Activated naive CD4-positive, alpha-beta T cell treated with anti-CD3 and anti-CD28 coated beads, Interleukin-2, amount 50 U/mL, for 16 hours (primary cell): ENCODE results near the gene DAPK1.

Experiments used
- DNase-seq: peaks from one replicate; pipeline ENCODE4 v3.0.0-alpha.2; 2020

Gene DAPK1

GRCh38 chr9:87673446-87674120 is 175.9 kb downstream of the DAPK1 start:
- no peak for DNase-seq

- DNase-seq, result no peak
Observed at GRCh38 chr9:87674565-87675299, 177.1 kb downstream of the DAPK1 start.

- no peak for DNase-seq
Observed at GRCh38 chr9:87675906-87676515, 178.3 kb downstream of the DAPK1 start.

GRCh38 chr9:87676976-87677775 is 179.5 kb downstream of the DAPK1 start:
- no peak for DNase-seq

- DNase-seq, result no peak
Observed at GRCh38 chr9:87677776-87678587, 180.3 kb downstream of the DAPK1 start.

- DNase-seq, result peak; percentile 26
Observed at GRCh38 chr9:87678650-87679355, 181.1 kb downstream of the DAPK1 start.

- DNase-seq, result no peak
Observed at GRCh38 chr9:87681271-87682061, 183.8 kb downstream of the DAPK1 start.

- DNase-seq, result no peak
Observed at GRCh38 chr9:87682085-87682484, 184.4 kb downstream of the DAPK1 start.

GRCh38 chr9:87682618-87683017 is 185.0 kb downstream of the DAPK1 start:
- DNase-seq, result no peak

GRCh38 chr9:87683751-87684626 is 186.3 kb downstream of the DAPK1 start:
- DNase-seq, result no peak

- DNase-seq, result no peak
Observed at GRCh38 chr9:87684627-87685219, 187.1 kb downstream of the DAPK1 start.

- DNase-seq, result no peak
Observed at GRCh38 chr9:87685441-87685840, 187.8 kb downstream of the DAPK1 start.

- DNase-seq, result no peak
Observed at GRCh38 chr9:87685871-87686519, 188.3 kb downstream of the DAPK1 start.

GRCh38 chr9:87686520-87687090 is 188.9 kb downstream of the DAPK1 start:
- no peak for DNase-seq

GRCh38 chr9:87687207-87687606 is 189.5 kb downstream of the DAPK1 start:
- DNase-seq, result no peak

GRCh38 chr9:87694236-87694755 is 196.6 kb downstream of the DAPK1 start:
- DNase-seq, result no peak

GRCh38 chr9:87695523-87695922 is 197.9 kb downstream of the DAPK1 start:
- no peak for DNase-seq

GRCh38 chr9:87696641-87697040 is 199.0 kb downstream of the DAPK1 start:
- no peak for DNase-seq
